ENCODE measurements around the gene ARHGAP1.
A peak's percentile ranks its signal among the peaks of the same experiment; 100 is the strongest.

The ARHGAP1 gene

DNA sequence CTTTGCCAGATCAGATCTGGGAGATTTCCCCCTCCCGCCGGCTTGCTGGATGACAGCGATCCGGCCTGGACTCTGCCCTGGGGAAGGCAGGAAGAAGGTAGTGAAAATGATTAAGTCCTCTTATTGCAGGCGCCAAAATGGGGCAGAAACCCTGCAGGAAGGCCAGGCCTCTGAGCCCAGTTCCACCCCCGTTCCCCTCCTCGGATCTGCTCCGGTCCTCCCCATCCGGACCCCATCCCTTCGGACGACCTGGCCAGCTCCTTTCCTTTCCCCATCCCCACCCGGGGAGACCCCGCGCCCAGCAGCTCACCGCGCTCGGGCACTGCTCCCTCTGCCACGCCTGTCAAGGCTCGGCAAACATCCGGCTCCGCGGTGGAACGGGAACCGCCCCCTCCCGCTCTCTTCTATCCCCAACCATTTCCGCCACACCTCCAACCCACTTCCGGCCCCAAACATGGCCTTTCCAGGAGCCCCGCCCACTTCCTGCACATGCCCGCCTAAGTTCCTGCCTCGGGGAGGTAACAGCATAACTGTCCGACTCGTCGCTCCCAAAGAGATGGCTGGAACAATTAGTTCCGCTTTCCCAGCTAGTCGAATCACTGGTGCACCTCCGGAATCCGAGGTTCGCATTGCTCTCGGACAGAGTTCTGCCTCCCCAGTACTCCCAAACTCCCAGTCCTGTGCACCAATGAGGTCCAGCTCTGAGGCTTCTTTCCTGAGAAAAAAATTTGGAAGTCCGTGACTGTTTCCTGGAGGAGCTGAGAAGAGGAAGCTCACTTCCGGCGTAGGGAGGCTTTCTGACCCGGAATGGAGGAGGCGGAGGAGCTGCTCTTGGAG is at the start of gene ARHGAP1, which contains the start of gene ZNF408:
Gene ARHGAP1, minus strand, starts transcription at position 379 of the 837 bp plus-strand sequence. CDS start 4,512 bp downstream, outside the sequence.
Gene ZNF408, plus strand, starts transcription at position 791 of the 837 bp plus-strand sequence. Its CDS starts 17 bp downstream, at position 808.
- peak; percentile 100 for DNase-seq

DNA sequence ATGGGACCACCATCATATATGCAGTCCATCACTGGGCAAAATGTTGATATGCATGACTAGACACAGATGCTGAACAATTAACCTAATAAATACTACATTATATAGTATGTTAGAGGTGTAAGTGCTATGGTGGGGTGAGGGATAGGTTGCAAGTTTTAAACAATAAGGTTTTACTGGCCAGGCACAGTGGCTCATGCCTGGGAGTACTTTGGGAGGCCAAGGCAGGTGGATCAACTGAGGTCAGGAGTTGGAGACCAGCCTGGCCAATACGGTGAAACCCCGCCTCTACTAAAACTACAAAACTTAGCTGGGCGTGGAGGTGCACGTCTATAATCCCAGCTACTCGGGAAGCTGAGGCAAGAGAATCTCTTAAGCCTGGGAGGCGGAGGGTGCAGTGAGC is 46.7 kb upstream of the ARHGAP1 start:
- no peak for DNase-seq

DNA sequence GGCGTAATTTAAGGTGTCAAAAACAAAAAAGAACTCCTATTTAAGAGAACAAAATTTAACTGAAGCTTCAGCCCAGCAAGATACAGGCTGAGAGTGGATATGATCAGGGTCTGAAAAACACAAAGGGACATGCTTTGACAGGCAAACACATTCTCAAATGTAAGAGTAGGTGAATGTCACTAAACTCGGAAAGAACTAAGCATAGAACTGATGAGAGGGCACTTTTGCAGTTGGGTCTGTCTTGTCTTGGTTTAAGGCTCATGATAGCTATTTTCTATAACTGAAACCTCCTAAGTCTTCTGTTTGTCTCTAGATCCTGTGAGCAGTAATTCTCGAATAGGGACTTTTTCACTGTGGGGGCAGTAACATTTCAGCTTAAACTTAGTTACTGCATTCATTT is 45.6 kb upstream of the ARHGAP1 start:
- DNase-seq, result no peak

DNA sequence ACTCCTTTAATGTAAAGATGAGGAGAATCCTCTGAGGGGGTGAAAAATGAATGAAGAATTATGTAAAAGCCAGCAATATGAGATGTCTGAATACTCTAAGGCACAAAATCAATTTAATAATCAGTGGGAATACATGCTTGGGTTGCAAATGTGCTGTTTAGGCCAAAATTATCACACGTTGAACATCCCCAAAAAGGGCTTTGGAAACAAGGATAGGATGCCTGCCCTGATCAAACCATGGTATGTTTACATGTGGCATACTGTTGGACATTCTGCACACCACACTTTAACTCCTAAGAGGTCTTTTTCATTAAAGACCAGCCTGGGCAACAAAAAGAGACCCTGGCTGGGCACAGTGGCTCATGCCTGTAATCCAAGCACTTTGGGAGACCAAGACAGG is 44.9 kb upstream of the ARHGAP1 start:
- no peak for DNase-seq

GRCh38 chr11:46743693-46744339 is 43.4 kb upstream of the ARHGAP1 start:
- DNase-seq, result no peak

DNA sequence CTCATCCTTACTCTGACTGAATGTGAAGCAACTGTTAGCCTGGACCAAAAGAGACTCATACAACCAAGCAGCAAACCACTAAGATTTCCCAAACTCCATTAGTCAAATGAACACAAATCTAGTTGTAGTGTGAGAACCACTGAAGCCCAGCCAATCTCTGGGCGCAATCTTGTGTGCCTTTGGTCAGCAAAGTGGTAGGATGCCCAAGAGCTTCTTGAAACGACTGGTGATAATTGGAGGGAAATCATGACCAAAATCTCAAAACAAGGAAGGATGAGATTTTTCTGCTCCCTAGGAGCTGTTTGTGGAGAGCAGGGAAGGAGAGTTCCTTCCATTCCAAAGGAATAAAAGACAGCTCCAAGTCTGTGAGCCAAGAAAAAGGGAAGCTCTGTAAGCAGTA is 42.6 kb upstream of the ARHGAP1 start:
- no peak for DNase-seq

GRCh38 chr11:46741600-46742484 is 41.4 kb upstream of the ARHGAP1 start:
- no peak for DNase-seq

GRCh38 chr11:46738887-46739286 is 38.5 kb upstream of the ARHGAP1 start:
- no peak for DNase-seq

- DNase-seq, result no peak
Measured at GRCh38 chr11:46737699-46738098, 37.3 kb upstream of the ARHGAP1 start.

- no peak for DNase-seq
Measured at GRCh38 chr11:46736615-46737014, 36.2 kb upstream of the ARHGAP1 start.

- no peak for DNase-seq
Measured at GRCh38 chr11:46736146-46736545, 35.7 kb upstream of the ARHGAP1 start.

GRCh38 chr11:46733234-46733633 is 32.8 kb upstream of the ARHGAP1 start:
- no peak for DNase-seq

DNA sequence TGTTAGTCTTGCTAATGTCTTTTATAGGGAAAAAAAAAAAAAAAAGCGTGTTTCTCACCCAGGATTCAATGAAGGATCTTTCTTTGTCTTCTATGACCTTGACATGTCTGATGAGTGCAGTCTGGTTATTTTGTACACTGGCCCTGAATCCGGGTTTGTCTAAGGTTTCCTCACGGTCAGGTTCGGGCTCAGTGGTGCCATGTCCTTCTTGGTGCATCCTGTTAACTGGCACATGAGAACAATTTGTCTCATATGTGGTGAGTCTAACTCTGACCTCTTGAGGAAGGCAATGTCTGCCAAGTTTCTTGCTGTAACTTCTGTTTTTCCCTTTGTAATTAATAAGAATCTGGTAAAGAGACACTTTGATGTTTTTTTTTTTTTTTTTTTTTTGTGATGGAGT is 31.1 kb upstream of the ARHGAP1 start:
- no peak for DNase-seq

DNA sequence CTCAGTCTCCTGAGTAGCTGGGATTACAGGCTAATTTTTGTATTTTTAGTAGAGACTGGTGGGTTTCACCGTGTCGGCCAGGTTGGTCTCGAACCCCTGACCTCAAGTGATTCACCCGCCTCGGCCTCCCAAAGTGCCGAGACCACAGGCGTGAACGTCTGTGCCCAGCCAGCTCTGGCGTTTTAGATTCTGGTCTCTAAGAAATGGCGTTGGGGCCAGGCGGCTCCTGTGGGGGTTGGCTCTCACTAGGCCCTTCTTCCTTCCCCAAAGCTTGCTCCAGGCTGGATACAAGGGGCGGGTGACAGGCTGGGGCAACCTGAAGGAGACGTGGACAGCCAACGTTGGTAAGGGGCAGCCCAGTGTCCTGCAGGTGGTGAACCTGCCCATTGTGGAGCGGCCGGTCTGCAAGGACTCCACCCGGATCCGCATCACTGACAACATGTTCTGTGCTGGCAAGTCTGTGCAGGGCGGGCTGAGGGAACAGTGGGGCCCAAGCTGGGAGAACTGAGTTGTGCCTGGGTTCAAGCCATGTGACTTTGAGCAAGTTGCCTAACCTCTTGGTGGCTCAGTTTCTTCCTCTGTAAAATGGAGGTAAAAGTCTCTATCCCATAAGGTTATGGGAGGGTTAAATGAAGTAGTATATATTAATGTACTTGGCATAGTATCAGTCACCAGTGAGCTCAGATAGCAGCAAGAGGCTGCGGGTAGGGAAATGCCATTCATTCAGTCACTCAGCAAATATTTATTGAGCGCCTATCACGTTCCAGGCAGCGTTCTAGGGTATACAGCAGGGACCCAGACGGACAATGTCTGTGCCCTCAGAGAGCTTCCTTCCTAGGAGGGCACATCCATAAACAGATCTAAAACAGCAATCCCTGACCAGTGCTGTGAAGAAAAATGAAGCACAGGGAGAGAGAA is 28.9 kb upstream of the ARHGAP1 start:
- DNase-seq, result no peak

DNA sequence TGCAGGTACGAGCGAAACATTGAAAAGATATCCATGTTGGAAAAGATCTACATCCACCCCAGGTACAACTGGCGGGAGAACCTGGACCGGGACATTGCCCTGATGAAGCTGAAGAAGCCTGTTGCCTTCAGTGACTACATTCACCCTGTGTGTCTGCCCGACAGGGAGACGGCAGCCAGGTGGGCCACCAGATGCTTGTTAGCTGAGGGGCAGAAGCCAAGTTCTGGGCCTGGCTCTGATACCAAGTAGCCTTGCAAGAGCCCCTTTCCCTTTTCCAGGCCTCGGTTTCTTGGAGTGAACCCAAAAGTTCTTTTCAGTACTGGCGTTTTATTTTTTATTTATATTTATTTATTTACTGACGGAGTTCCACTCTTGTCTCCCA is 28.2 kb upstream of the ARHGAP1 start:
- no peak for DNase-seq

GRCh38 chr11:46727952-46728658 is 27.7 kb upstream of the ARHGAP1 start:
- no peak for DNase-seq

DNA sequence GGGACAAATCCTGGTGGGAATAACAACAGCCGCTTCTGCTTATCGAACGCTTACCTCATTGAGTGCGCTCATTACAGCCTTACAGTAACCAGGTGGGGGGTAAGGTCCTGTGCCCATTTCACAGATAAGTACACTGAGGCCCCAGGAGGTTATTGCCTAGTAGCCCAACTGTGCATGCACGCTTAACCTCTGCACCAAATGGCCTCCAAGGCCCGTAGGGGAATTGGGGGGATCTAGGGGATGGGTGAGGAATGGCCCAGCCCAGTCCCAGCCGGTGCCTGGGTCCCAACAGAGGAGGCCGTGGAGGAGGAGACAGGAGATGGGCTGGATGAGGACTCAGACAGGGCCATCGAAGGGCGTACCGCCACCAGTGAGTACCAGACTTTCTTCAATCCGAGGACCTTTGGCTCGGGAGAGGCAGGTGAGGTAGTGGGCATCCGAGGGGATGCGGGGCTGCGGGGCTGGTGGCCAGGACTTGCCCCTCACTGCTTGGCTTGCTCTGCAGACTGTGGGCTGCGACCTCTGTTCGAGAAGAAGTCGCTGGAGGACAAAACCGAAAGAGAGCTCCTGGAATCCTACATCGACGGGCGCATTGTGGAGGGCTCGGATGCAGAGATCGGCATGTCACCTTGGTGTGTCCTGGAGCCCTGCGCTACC is 25.9 kb upstream of the ARHGAP1 start:
- DNase-seq, result no peak

- DNase-seq, result no peak
Measured at GRCh38 chr11:46725338-46726205, 25.2 kb upstream of the ARHGAP1 start.

DNA sequence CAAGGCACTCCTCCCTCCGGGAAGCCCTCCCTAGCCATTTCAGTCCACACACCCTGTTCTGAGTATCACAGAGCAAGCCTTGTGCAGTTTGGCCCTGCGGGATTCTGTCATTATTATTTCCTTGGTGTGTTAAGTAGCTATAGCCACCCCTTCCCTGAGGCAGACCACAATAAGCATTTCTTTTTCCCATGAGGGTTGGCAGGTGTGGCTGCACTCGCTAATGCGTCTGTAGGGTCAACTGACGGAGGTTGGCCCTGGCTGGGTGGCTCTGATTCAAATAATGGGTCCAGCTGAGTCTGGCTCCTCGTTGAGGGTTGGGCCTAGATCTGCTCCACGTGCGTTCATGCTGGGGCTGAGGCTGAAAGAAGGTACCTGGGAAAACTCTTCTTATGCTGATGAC is 23.7 kb upstream of the ARHGAP1 start:
- DNase-seq, result no peak

GRCh38 chr11:46723359-46723680 is 22.9 kb upstream of the ARHGAP1 start:
- DNase-seq, result no peak
